Adrenal gland (tissue), 12 donors: ENCODE results near the gene BAHCC1. TPM values are rescaled to one million over a fixed set of nuclear protein-coding genes. Genes with fewer than 3 reads are reported as not detected.
A peak's percentile ranks its signal among the peaks of the same experiment; 100 is the strongest.

Experiments
- DNase-seq, 7 donors: peaks; one replicate each; pipeline ENCODE4 v3.0.0-alpha.2; 2019 to 2020
- H3K27ac ChIP-seq, 5 donors: fragments of 200-600 bp; sonication (generic) in 4 of 5; 1 replicate in 3 of 5; 2 replicates in 2 of 5; pipeline versions ENCODE4 v1.5.1 to v1.8.0; 2016 to 2020; ENCODE audit warnings: mild to moderate bottlenecking in 1 of 5
- H3K27me3 ChIP-seq: fragments of 200-600 bp; 2 replicates; pipeline ENCODE4 v1.8.0; 2021
- H3K36me3 ChIP-seq, 2 donors: fragments of 200-600 bp; replicated peaks in 1 of 2; 1 replicate in 1 of 2; 2 replicates in 1 of 2; pipeline versions ENCODE4 v1.5.1 to v1.8.0; 2018 to 2022
- H3K4me1 ChIP-seq, 2 donors: fragments of 200-600 bp; replicated peaks in 1 of 2; 1 replicate in 1 of 2; 2 replicates in 1 of 2; pipeline versions ENCODE4 v1.5.1 to v1.8.0; 2018 to 2021
- H3K4me3 ChIP-seq, 4 donors: fragments of 200-600 bp; sonication (generic) in 3 of 4; one replicate each; pipeline ENCODE4 v1.5.1; 2016 to 2018
- H3K9me3 ChIP-seq, 3 donors: fragments of 200-600 bp; sonication (generic) in 1 of 3; replicated peaks in 1 of 3; 1 replicate in 2 of 3; 2 replicates in 1 of 3; pipeline versions ENCODE4 v1.5.1 to v1.8.0; 2016 to 2021
- POLR2A ChIP-seq, 2 donors: fragments of 450-650 bp; IDR thresholded peaks; one replicate each; pipeline ENCODE4 v1.6.1; 2017; ENCODE audit warnings: antibody characterized with exemption in 2 of 2, mild to moderate bottlenecking in 2 of 2, moderate library complexity in 1 of 2
- WGBS, 4 donors: extraction: QIAGEN DNeasy Blood & Tissue Kit in 2 of 4; methylation state at CpG; one replicate each; pipeline versions ENCODE4 v1.1.5 to v1.1.7; 2013 to 2017; 5-methylcytosine and 5-hydroxymethylcytosine counted together
- intact Hi-C, 2 donors: fragments of 100-400 bp; cut with DNase I; formaldehyde crosslinking; loops; one replicate each; pipeline versions ENCODE4 v1.14.1 to v1.15.0; 2022 to 2023
- polyA plus RNA-seq, 3 donors: library from polyadenylated mRNA; stranded (reverse); fragments of 200-250 nt in 2 of 3; fragments of 350-450 nt in 1 of 3; fragmentation: Illumina TruSeq in 1 of 3; extraction: RNeasy Lipid Tissue Mini Kit (QIAGEN cat#74804) in 1 of 3; gene quantifications; one replicate each; pipeline ENCODE4 v1.2.3, GENCODE V29; 2013 to 2014
- total RNA-seq, 9 donors: library from RNA; depleted of rRNA in 4 of 9; stranded (reverse); fragments of >200 nt in 4 of 9; fragments of 120-200 nt in 1 of 9; fragmentation: NEBNext Ultra II Directional in 1 of 9; extraction: Animal tissue kit (Norgen Biotek cat#: 25700) in 1 of 9; gene quantifications; one replicate each; pipeline versions ENCODE4 v1.1.0 to v1.2.4, GENCODE V29; 2013 to 2023
- TF ChIP-seq, protein P1 (sequence below), 6 experiments: fragments of 450-650 bp in 4 of 6; fragments of 200-600 bp in 2 of 6; sonication (generic) in 1 of 6; IDR thresholded peaks; 1 replicate in 5 of 6; 2 replicates in 1 of 6; pipeline versions ENCODE4 v1.5.1 to v1.8.0; 2016 to 2021; ENCODE audit warnings: antibody characterized with exemption in 6 of 6, mild to moderate bottlenecking in 2 of 6, moderate library complexity in 1 of 6
- donor health status: healthy with polysubstance abuse.
- donor health status: Bipolar disorder and iron deficiency.
- donor health status: DM: yes; HTN: yes; CAD: no.
- donor health status: DM: no; HTN: no; CAD: no.
- donor health status: DM: no; HTN: no; CAD: no.
- donor health status: DM: yes; HTN: yes; CAD: no.

BAHCC1 gene
- total and polyA plus RNA-seq, 12 donors, result 1.7 to 68.0 (median 18.4) TPM

DNA sequence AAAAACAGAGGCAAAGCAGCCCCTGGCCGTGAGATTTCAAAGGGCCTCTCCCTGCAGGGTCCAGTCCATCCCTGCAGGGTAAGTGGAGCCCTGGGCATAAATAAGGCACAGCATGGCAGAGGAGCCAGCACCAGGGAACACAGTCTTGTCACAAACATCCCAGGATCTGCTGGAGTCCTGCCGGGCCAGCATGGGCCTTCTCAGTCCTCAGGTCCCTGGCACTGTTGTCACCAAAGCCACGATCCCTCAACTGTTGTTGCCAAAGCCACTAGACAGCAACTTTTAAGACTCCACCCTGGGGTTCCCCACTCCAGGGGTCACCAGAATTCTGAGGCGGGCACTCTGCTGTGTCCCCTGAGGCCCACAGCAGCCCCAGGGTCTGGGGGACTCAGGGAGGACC, 47.8 kb upstream of the BAHCC1 start:
- H3K4me3 ChIP-seq, result no peak overlapping the region
- no peak for DNase-seq
- H3K36me3 ChIP-seq, result no peaks in the 10 kb centered on the region
- WGBS, 4 donors, result 67 to 95% (median 81%) methylated on average over 3 to 4 of the region's 4 CpGs
- intact Hi-C loops, result no loop called here
- H3K27ac ChIP-seq, result no peak overlapping the region
- H3K27me3 ChIP-seq, result no peaks in the 10 kb centered on the region
- TF ChIP-seq, protein P1, sequence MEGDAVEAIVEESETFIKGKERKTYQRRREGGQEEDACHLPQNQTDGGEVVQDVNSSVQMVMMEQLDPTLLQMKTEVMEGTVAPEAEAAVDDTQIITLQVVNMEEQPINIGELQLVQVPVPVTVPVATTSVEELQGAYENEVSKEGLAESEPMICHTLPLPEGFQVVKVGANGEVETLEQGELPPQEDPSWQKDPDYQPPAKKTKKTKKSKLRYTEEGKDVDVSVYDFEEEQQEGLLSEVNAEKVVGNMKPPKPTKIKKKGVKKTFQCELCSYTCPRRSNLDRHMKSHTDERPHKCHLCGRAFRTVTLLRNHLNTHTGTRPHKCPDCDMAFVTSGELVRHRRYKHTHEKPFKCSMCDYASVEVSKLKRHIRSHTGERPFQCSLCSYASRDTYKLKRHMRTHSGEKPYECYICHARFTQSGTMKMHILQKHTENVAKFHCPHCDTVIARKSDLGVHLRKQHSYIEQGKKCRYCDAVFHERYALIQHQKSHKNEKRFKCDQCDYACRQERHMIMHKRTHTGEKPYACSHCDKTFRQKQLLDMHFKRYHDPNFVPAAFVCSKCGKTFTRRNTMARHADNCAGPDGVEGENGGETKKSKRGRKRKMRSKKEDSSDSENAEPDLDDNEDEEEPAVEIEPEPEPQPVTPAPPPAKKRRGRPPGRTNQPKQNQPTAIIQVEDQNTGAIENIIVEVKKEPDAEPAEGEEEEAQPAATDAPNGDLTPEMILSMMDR (IDR thresholded peaks at IDR 0.05), result no peak
- TF ChIP-seq POLR2A (IDR thresholded peaks at IDR 0.05), result no peak
- H3K9me3 ChIP-seq, result no peaks in the 10 kb centered on the region
- peaks cover 14 to 16% of the 10 kb centered on the region in 2 donors for H3K4me1 ChIP-seq

DNA sequence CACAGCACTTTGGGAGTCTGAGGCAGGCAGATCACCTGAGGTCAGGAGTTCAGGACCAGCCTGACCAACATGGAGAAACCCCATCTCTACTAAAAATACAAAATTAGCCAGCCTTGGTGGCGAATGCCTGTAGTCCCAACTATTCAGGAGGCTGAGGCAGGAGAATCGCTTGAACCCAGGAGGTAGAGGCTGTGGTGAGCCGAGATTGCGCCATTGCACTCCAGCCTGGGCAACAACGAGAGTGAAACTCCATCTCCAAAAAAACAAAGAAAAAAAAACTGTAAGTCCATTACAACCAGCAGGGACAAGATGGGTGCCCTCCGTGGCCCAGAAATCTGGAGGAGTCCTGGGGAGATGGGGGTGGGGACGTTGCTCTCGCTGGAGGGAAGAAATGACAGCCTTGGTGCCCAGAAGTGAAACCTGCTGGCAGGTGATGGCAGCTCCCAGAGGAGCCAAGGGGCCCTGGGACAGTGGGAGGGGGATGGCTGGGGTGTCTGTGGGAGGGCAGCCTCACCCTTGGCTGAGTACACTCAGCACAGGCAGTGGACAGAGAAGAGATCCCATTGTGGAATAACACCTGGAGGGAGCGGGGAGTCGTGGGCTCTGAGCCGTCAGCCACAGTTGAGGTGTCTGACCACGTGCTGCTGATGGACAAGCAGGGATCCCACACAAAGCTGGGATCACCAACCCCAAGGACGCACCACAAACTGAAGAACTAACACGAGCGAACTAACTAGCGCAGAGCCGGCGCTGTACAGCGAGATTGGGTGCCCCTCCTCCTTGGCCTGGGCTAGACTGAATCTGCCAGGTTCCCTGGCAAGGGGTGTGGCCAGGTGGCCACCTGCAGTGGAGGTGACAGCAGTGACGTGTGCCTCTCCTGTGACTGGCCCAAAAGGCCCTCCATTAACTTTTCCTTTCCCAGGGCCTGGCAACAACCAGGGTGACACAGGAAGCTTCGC, 46.9 kb upstream of the BAHCC1 start:
- H3K36me3 ChIP-seq, result no peaks in the 10 kb centered on the region
- no peaks in the 10 kb centered on the region for H3K9me3 ChIP-seq
- H3K27ac ChIP-seq, result no peak overlapping the region
- H3K4me3 ChIP-seq, result no peak overlapping the region
- no peaks in the 10 kb centered on the region for H3K27me3 ChIP-seq
- intact Hi-C loops, result no loop called here
- no peak for TF ChIP-seq POLR2A (IDR thresholded peaks at IDR 0.05)
- TF ChIP-seq, protein P1 (IDR thresholded peaks at IDR 0.05), result no peak
- peaks cover 5 to 12% of the 10 kb centered on the region in 2 donors for H3K4me1 ChIP-seq
- no peak for DNase-seq
- 82 to 88% (median 86%) methylated on average over 19 to 21 of the region's 21 CpGs for WGBS, 4 donors

DNA sequence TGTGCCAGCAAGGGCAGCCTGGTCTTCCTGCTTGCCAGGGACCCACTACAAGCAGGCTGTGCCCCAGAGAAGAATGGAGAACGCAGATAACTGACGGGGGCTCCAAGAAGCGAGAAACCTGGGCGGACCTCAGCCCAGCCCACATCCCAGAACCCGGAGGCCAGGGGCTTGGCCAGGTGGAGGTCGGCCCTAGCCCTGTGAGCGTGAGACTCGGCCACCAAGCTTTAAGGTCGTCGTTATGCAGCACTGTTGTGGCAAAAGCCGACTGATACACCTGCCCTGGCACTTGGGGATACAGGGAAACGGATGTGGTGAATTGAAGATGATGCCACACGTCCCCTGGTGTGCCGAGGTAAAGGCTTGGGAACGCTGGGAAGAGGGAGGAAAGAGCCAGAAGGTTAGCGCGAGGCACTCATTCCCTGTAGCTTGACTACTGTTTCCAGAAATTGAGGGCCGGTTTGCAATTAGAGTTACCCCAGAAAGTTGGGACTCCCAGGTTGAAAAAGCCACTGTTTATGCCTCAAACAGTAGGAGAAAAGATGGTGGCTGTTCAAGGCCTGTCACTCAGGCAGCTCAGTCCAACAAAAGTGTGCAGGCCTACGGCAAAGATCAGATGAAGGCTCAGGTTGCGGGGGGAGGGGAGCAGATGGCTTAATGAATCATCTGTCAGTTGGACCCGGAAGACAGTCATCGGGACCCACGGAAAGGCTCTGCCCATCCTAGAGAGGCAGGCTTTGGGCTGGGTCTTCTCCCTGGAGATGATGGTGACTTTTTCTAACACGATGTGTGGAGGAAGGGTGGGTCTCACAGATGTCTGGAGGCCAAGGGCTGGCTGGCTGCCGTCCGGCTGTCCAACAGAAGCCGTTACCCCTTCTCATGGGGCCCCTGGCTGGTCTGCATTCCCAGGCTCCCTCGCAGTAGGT, 45.6 kb upstream of the BAHCC1 start:
- H3K9me3 ChIP-seq, result no peaks in the 10 kb centered on the region
- H3K4me1 ChIP-seq, result peaks cover 0 to 12% of the 10 kb centered on the region in 2 donors
- no peak overlapping the region for H3K4me3 ChIP-seq
- peak in 1 of 7 donors; percentile 22 for DNase-seq
- WGBS, 4 donors, result 86 to 89% (median 88%) methylated on average over 24 to 28 of the region's 28 CpGs
- H3K27ac ChIP-seq, result peak overlapping the region in 1 of 5 donors; percentile 65
- no peaks in the 10 kb centered on the region for H3K36me3 ChIP-seq
- H3K27me3 ChIP-seq, result no peaks in the 10 kb centered on the region
- intact Hi-C loops, result no loop called here
- TF ChIP-seq POLR2A (IDR thresholded peaks at IDR 0.05), result no peak
- TF ChIP-seq, protein P1 (IDR thresholded peaks at IDR 0.05), result no peak
